HG03045 (cell line): ENCODE measurements around the gene LEMD2.

Source experiments
- ATAC-seq: cut with Tn5 transposase; IDR thresholded peaks from one replicate; pipeline ENCODE4 v1.9.1; 2021; ENCODE audit warnings: mild to moderate bottlenecking, moderate library complexity; ENCODE audit not compliant: unreplicated experiment

The LEMD2 gene

DNA sequence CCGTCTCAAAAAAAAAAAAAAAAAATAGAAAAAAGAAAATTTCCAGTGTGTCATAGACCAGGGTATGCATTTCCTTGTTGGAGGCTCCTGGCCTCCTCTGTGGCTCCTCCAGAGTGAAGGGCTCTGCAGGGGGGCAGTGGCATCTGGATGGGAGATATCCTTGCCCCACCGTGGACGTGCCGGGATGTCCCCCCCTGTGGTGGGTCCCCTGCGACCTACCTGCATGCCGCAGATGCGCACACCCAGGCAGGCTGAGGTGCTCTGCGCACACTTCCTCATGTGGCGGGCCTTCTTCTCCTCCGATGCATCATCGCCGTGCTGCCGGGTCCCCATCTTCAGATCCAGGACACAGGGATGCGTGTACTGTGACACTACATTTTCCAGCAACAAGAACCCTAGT, 63.7 kb downstream of the LEMD2 start:
- ATAC-seq: no peak

DNA sequence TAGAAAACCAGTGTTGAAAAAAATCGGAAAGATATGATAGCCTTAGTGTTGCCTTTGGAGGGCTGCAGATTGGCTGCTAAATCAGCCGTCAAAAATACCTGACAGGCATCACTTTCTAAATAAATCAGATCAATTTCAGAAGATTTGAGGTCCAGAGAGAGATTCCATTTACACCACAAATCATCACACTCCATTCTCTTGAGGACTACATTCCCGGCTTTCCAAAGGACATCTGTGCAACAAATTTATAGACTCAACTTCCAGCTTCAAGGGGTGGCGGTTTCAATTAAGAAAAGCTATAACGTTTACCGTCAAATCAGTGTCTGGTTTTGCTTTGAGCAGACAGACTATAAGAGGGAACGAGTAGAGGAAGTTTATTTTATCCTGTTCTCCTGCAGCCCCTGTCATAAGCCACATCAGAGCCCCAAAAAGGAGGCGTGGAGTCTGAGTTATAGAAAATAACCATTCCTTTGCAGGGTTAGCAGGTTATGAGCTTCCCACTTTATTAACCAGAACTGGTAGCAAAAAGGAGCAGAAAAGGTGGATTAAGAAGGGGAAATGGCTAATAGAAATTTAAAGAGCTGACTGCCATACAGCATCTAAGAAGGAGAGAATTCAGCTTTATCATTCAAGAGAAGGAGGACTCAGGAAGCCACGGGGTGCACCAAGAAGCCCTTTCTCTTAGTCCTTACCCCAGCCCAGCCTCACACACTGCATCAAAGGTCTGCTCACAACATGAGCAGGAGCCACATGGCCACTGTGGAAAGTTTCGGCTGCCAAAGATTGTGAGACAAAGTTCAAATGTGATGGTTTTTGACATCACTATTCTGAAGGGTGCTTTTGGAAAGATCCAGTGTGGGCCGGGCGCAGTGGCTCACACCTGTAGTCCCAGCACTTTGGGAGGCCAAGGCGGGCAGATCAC, 64.6 kb downstream of the LEMD2 start:
- no peak for ATAC-seq

DNA sequence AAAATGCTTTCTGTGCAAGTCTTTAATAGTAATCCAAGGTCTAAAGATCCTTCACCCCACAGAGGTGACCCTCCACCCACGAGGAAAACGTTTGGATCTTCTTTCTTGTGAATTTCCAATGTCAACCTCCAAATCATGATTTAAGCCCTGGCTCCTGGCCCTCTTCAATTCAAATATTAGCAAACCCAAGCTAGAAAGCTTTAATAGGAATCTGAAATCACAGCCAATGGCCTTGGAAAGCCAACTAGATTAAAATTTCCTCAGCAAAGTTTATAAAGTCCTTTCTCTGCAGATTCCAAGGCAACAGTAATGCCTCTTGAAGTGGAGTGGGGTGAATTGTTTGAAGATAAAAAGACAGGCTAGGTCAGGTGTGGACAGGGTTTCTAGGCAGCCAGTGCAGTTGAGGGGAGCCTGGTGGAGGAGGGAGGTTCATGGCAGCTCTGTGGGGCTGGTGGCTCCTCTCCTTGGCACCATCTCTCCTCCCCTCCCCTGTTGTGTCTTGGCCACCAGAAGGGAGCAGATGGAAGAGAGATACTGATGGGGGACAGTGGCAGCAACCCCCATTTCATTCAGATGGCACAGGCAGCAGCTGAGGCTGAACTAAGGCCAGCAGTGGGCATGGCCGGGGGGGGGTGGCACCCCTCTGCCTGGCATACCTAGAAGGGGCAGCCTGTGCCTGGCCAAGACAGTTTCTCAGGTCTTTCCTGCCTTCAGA, 65.4 kb downstream of the LEMD2 start:
- ATAC-seq: no peak

DNA sequence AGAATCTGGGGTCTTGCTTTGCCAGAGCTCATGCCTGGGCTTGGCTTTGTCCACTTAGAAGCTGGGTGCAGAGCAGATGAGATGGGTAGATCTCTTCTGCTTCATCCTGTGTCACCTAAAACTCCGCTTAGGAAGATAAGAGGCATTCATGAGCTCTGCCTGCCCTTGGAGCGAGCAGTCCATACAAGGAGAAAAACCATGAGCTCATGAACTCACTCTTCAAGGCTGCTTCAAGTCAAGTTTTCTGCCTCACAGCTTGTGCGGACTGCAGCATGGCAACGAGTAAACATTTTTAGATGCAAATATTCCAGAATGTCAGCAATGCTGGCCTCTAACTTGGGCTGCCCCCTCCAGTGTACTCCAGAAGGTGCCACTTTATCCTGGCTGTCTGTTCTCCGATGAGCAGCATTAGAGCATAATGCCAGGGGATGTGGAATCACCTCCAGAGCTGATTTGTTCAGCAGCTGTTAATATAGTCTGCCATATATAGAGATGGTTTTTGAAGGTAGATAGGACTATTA, 66.8 kb downstream of the LEMD2 start:
- no peak for ATAC-seq

DNA sequence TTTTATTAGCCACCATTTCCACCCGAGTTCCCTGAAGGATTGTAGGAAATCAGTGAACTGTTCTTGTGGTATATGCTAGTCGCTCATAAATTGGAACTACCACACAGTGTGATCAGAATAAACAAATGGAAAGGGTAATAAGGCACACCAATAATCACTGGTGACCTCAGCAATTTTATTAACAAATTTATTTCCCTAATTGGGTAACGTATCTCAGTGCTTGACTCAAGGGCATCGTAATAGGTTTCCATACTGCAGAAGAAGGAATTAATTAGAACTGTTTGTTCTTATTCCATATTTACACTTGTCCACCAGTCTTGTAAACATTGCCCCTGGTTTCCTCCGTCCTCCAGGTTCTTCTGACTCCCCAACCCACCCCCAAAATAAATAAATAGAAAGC, 67.4 kb downstream of the LEMD2 start:
- ATAC-seq: no peak
